IMR-90 (cell line): ENCODE measurements around the gene BEST1. TPM values are rescaled to one million over a fixed set of nuclear protein-coding genes. Genes with fewer than 3 reads are reported as not detected.

ENCODE experiments used
- ATAC-seq: fragments of 200-7000 bp; cut with Tn5 transposase; 2 replicates; pipeline ENCODE4 v1.9.1; 2020; ENCODE audit warnings: low read depth, mild to moderate bottlenecking, moderate library complexity
- BruUV-seq: library from RNA; stranded (reverse); fragments of 400-500 nt; replicated peaks from 2 replicates; lab custom pipeline; 2021; lab: Mats Ljungman, UMichigan
- CTCF ChIA-PET: fragments of 300-600 bp; formaldehyde crosslinking; extraction: SDS; loops from one replicate; lab custom pipeline; 2021; ENCODE audit warnings: antibody characterized with exemption; lab: Yijun Ruan, JAX
- POLR2A ChIA-PET: fragments of 300-600 bp; sonication (Branson Sonifier 250); formaldehyde crosslinking; loops from one replicate; lab custom pipeline; 2022; ENCODE audit warnings: antibody characterized with exemption; ENCODE audit not compliant: unreplicated experiment; lab: Charles Lee
- DNase-seq: peaks from one replicate; pipeline ENCODE4 v3.0.0; 2013
- H2AFZ ChIP-seq: replicated peaks from 2 replicates; pipeline ENCODE3; 2013; ENCODE audit warnings: low read length, mild to moderate bottlenecking; ENCODE audit not compliant: poor library complexity
- H2AK5ac ChIP-seq: 2 replicates; pipeline ENCODE4 v1.6.1; 2013; ENCODE audit warnings: low read depth, low read length, inconsistent platforms
- H2AK9ac ChIP-seq: replicated peaks from 2 replicates; pipeline ENCODE3; 2013; ENCODE audit warnings: mild to moderate bottlenecking, low read depth, low read length, moderate library complexity; ENCODE audit not compliant: poor library complexity
- H2BK120ac ChIP-seq: 2 replicates; pipeline ENCODE4 v1.6.1; 2013; ENCODE audit warnings: low read depth, low read length, inconsistent platforms
- H2BK15ac ChIP-seq: 3 replicates; pipeline ENCODE4 v1.6.1; 2013; ENCODE audit warnings: low read depth, low read length, inconsistent platforms
- H2BK20ac ChIP-seq: 2 replicates; pipeline ENCODE4 v1.6.1; 2013; ENCODE audit warnings: low read depth, mild to moderate bottlenecking, inconsistent platforms, low read length, moderate library complexity
- H2BK5ac ChIP-seq: 2 replicates; pipeline ENCODE4 v1.6.1; 2013; ENCODE audit warnings: mild to moderate bottlenecking, low read depth, low read length, inconsistent platforms; ENCODE audit not compliant: poor library complexity, severe bottlenecking
- H3K14ac ChIP-seq: replicated peaks from 2 replicates; pipeline ENCODE4 v1.6.1; 2013; ENCODE audit warnings: low read depth, low read length, inconsistent platforms
- H3K18ac ChIP-seq: 2 replicates; pipeline ENCODE4 v1.6.1; 2013; ENCODE audit warnings: low read depth, low read length, control low read depth
- H3K23ac ChIP-seq: 2 replicates; pipeline ENCODE4 v1.6.1; 2013; ENCODE audit warnings: low read depth, low read length, inconsistent platforms
- H3K27ac ChIP-seq: 2 replicates; pipeline ENCODE4 v1.5.1; 2013; ENCODE audit warnings: mild to moderate bottlenecking, control low read depth, low read length; ENCODE audit not compliant: insufficient read depth
- H3K27me3 ChIP-seq: 2 replicates; pipeline ENCODE4 v1.6.1; 2013; ENCODE audit warnings: low read length; ENCODE audit not compliant: control insufficient read depth, insufficient read depth
- H3K36me3 ChIP-seq: 2 replicates; pipeline ENCODE4 v1.6.1; 2013; ENCODE audit warnings: low read length, mixed read lengths; ENCODE audit not compliant: control insufficient read depth, insufficient read depth
- H3K4ac ChIP-seq: 2 replicates; pipeline ENCODE4 v1.6.1; 2013; ENCODE audit warnings: low read depth, low read length, inconsistent platforms
- H3K4me1 ChIP-seq: 2 replicates; pipeline ENCODE4 v1.6.1; 2013; ENCODE audit warnings: low read length, mixed read lengths; ENCODE audit not compliant: control insufficient read depth, insufficient read depth
- H3K4me2 ChIP-seq: 2 replicates; pipeline ENCODE4 v1.6.1; 2013; ENCODE audit warnings: low read depth, mild to moderate bottlenecking, control low read depth, low read length, moderate library complexity
- H3K4me3 ChIP-seq: 2 replicates; pipeline ENCODE4 v1.5.1; 2013; ENCODE audit warnings: low read depth, mild to moderate bottlenecking, control low read depth, low read length, moderate library complexity; ENCODE audit not compliant: insufficient read depth
- H3K56ac ChIP-seq: 2 replicates; pipeline ENCODE4 v1.6.1; 2013; ENCODE audit warnings: low read length, inconsistent platforms; ENCODE audit not compliant: insufficient read depth; ENCODE audit errors: extremely low read depth
- H3K79me1 ChIP-seq, 2 experiments: 2 replicates each; pipeline ENCODE4 v1.6.1; 2013; ENCODE audit warnings: low read length in 2 of 2, inconsistent platforms in 1 of 2, low read depth in 1 of 2
- H3K9ac ChIP-seq: 2 replicates; pipeline ENCODE4 v1.6.1; 2013; ENCODE audit warnings: low read depth, low read length, control low read depth
- H3K9me1 ChIP-seq: 2 replicates; pipeline ENCODE4 v1.6.1; 2013; ENCODE audit warnings: low read length, inconsistent platforms; ENCODE audit not compliant: insufficient read depth
- H3K9me3 ChIP-seq: 2 replicates; pipeline ENCODE4 v1.6.1; 2013; ENCODE audit warnings: low read length; ENCODE audit not compliant: control insufficient read depth, insufficient read depth
- H4K20me1 ChIP-seq: 2 replicates; pipeline ENCODE4 v1.6.1; 2013; ENCODE audit warnings: low read length, inconsistent platforms; ENCODE audit not compliant: insufficient read depth
- H4K5ac ChIP-seq: 2 replicates; pipeline ENCODE4 v1.6.1; 2013; ENCODE audit warnings: mild to moderate bottlenecking, low read depth, low read length, control low read depth
- H4K8ac ChIP-seq, 2 experiments: 2 replicates each; pipeline ENCODE4 v1.6.1; 2013; ENCODE audit warnings: low read depth in 2 of 2, low read length in 2 of 2, control low read depth in 1 of 2, inconsistent platforms in 1 of 2
- H4K91ac ChIP-seq: 2 replicates; pipeline ENCODE4 v1.6.1; 2013; ENCODE audit warnings: low read depth, low read length, inconsistent platforms; ENCODE audit not compliant: insufficient read depth
- CEBPB ChIP-seq: IDR thresholded peaks from 2 replicates; pipeline ENCODE4 v1.6.1; 2012; ENCODE audit warnings: low read depth, low read length, improper control_type of control experiment
- FOS ChIP-seq: fragments of 150-350 bp; IDR thresholded peaks from 2 replicates; pipeline ENCODE4 v1.6.1; 2016; ENCODE audit warnings: low read depth, low read length
- MAFK ChIP-seq: IDR thresholded peaks from 2 replicates; pipeline ENCODE4 v1.6.1; 2012; ENCODE audit warnings: low read depth, low read length, improper control_type of control experiment
- MAZ ChIP-seq: IDR thresholded peaks from 2 replicates; pipeline ENCODE4 v1.6.1; 2012; ENCODE audit warnings: low read depth, mild to moderate bottlenecking, low read length, improper control_type of control experiment, moderate library complexity, borderline replicate concordance
- NFE2L2 ChIP-seq: fragments of 150-350 bp; IDR thresholded peaks from 2 replicates; pipeline ENCODE4 v1.6.1; 2016; ENCODE audit warnings: low read depth, mild to moderate bottlenecking, low read length
- RFX5 ChIP-seq: IDR thresholded peaks from 2 replicates; pipeline ENCODE4 v1.8.0; 2012; ENCODE audit warnings: low read depth, mild to moderate bottlenecking, low read length, moderate library complexity
- SMC3 ChIP-seq: fragments of 150-350 bp; IDR thresholded peaks from 2 replicates; pipeline ENCODE4 v1.6.1; 2016; ENCODE audit warnings: low read depth, mild to moderate bottlenecking, antibody characterized with exemption, low read length, moderate library complexity
- USF2 ChIP-seq: fragments of 150-350 bp; IDR thresholded peaks from 2 replicates; pipeline ENCODE4 v1.6.1; 2017; ENCODE audit warnings: mild to moderate bottlenecking, antibody characterized with exemption, low read length, low read depth
- WGBS, 2 experiments: methylation state at CpG; one replicate each; pipeline versions ENCODE4 v1.1.5 to v1.1.7; 2013; ENCODE audit warnings: missing lambda C conversion rate in 2 of 2; ENCODE audit not compliant: insufficient read length in 1 of 2; ENCODE audit errors: extremely low coverage in 2 of 2; 5-methylcytosine and 5-hydroxymethylcytosine counted together
- dilution Hi-C: fragments of 300-500 bp; cut with HindIII; formaldehyde crosslinking; loops from one replicate; pipeline ENCODE4 v1.14.3; 2018; ENCODE audit warnings: low sequenced_read_pairs; ENCODE audit not compliant: unreplicated experiment
- in situ Hi-C: fragments of 300-500 bp; cut with MboI; formaldehyde crosslinking; loops from 3 replicates; pipeline ENCODE4 v1.14.3; 2019; ENCODE audit warnings: low sequenced_read_pairs, inconsistent platforms, mixed read lengths
- intact Hi-C: fragments of 100-400 bp; cut with micrococcal nuclease; formaldehyde crosslinking; loops from 2 replicates; pipeline ENCODE4 v1.10.0; 2022
- polyA plus RNA-seq, 3 experiments: library from polyadenylated mRNA; depleted of rRNA; stranded (reverse); fragments of >200 nt; gene quantifications; 2 replicates each; pipeline ENCODE4 v1.2.3, GENCODE V29; 2012; ENCODE audit warnings: low replicate concordance in 1 of 3
- total RNA-seq: library from RNA; depleted of rRNA; stranded (reverse); fragments of >200 nt; gene quantifications from 2 replicates; pipeline ENCODE4 v1.2.3, GENCODE V29; 2012

BEST1 gene
- total and polyA plus RNA-seq, 2 of the 4 experiments (the other 2 are of a cell fraction) = 0.90 to 1.4 TPM

DNA sequence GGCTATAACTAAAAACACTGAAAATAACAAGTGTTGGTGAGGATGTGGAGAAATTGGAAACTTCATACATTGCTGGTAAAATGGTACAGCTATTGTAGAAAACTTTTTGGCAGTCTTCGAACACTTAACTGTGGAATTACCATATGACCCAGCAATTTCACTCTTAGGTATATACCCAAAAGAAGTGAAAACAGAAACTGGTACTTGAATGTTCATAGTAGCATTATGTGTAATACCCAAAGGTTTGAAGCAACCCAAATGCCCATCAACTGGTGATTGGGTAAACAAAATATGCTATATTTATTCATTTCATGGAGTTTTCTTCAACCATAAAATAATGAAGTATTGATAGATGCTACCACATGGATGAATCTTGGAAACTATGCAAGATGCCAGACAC is 58.0 kb downstream of the BEST1 start:
- no CpG with 5 or more reads among the region's 1 CpG for WGBS, 2 experiments
- CTCF ChIA-PET = no interaction called here
- H3K9ac ChIP-seq = no peak overlapping the region
- no peak overlapping the region for H2AK9ac ChIP-seq
- 0 out of 2 replicates have a peak, but pooled peaks cover 4% of the 10 kb centered on the region for H3K9me1 ChIP-seq
- intact Hi-C loops = no loop called here
- peaks cover 14% of the 10 kb centered on the region; the same call in 1 of the 2 replicates for H3K4me1 ChIP-seq
- no peak overlapping the region for H3K4me3 ChIP-seq
- H4K20me1 ChIP-seq = no peaks in the 10 kb centered on the region
- ATAC-seq = no peak
- H3K36me3 ChIP-seq = no peaks in the 10 kb centered on the region
- no peak for TF ChIP-seq FOS
- TF ChIP-seq USF2 = no peak
- TF ChIP-seq SMC3 = no peak
- TF ChIP-seq CEBPB = no peak
- no peak for TF ChIP-seq RFX5
- no peak for TF ChIP-seq MAZ
- TF ChIP-seq MAFK = no peak
- no peak for TF ChIP-seq NFE2L2
- H4K8ac ChIP-seq = no peak overlapping the region
- H3K56ac ChIP-seq = no peak overlapping the region
- peaks cover 3% of the 10 kb centered on the region; the same call in 1 of the 2 replicates for H3K27me3 ChIP-seq
- H2BK5ac ChIP-seq = no peak overlapping the region
- BruUV-seq = no TSS peak
- H3K4me2 ChIP-seq = no peak overlapping the region
- no peak overlapping the region for H2AFZ ChIP-seq
- H3K79me1 ChIP-seq = no peaks in the 10 kb centered on the region
- no peak overlapping the region for H2BK20ac ChIP-seq
- in situ Hi-C loops = no loop called here
- H2BK15ac ChIP-seq = no peak overlapping the region
- POLR2A ChIA-PET = no interaction called here
- H3K9me3 ChIP-seq = no peaks in the 10 kb centered on the region
- no peak overlapping the region for H3K14ac ChIP-seq
- H3K23ac ChIP-seq = no peak overlapping the region
- H3K4ac ChIP-seq = no peak overlapping the region
- dilution Hi-C loops = no loop called here
- no peak overlapping the region for H3K18ac ChIP-seq
- H4K5ac ChIP-seq = no peak overlapping the region
- H3K27ac ChIP-seq = no peak overlapping the region
- no peak for DNase-seq
- no peak overlapping the region for H2BK120ac ChIP-seq
- no peak overlapping the region for H4K91ac ChIP-seq
- no peak overlapping the region for H2AK5ac ChIP-seq
